Stomach (tissue), 9 donors: ENCODE data around the gene ZNF544. TPM values are rescaled to one million over a fixed set of nuclear protein-coding genes. Genes with fewer than 3 reads are reported as not detected.

Experiments used
- DNase-seq, 2 donors: peaks; one replicate each; pipeline versions ENCODE4 v3.0.0 to v3.0.0-alpha.2; 2013 to 2019
- H3K27ac ChIP-seq, 5 donors: fragments of 200-600 bp in 4 of 5; sonication (generic) in 4 of 5; one replicate each; pipeline ENCODE4 v1.5.1; 2013 to 2019; ENCODE audit warnings: mild to moderate bottlenecking in 1 of 5, moderate library complexity in 1 of 5
- H3K27me3 ChIP-seq, 3 donors: fragments of 200-600 bp; sonication (generic); one replicate each; pipeline ENCODE4 v1.5.1; 2017 to 2019; ENCODE audit warnings: mixed run types in 1 of 3
- H3K36me3 ChIP-seq, 4 donors: fragments of 200-600 bp; sonication (generic); 1 replicate in 3 of 4; 2 replicates in 1 of 4; pipeline ENCODE4 v1.5.1; 2016 to 2019
- H3K4me1 ChIP-seq, 4 donors: fragments of 200-600 bp; sonication (generic); one replicate each; pipeline ENCODE4 v1.5.1; 2016 to 2019
- H3K4me3 ChIP-seq, 4 donors: fragments of 200-600 bp; sonication (generic) in 3 of 4; one replicate each; pipeline ENCODE4 v1.5.1; 2016 to 2019; ENCODE audit warnings: mild to moderate bottlenecking in 1 of 4
- H3K9me3 ChIP-seq, 4 donors: fragments of 200-600 bp; sonication (generic); one replicate each; pipeline ENCODE4 v1.5.1; 2016 to 2019
- CTCF ChIP-seq, 7 experiments: fragments of 450-650 bp in 4 of 7; fragments of 200-600 bp in 3 of 7; sonication (generic) in 3 of 7; IDR thresholded peaks; one replicate each; pipeline ENCODE4 v1.5.1; 2016 to 2019; ENCODE audit warnings: antibody characterized with exemption in 7 of 7, control low read depth in 2 of 7, mild to moderate bottlenecking in 1 of 7
- EP300 ChIP-seq: sonication (generic); formaldehyde crosslinking; IDR thresholded peaks from one replicate; pipeline ENCODE4 v1.6.1; 2017; ENCODE audit warnings: antibody characterized with exemption
- POLR2A ChIP-seq, 4 donors: fragments of 450-650 bp; IDR thresholded peaks; one replicate each; pipeline ENCODE4 v1.6.1; 2016; ENCODE audit warnings: antibody characterized with exemption in 4 of 4, control low read depth in 2 of 4, mild to moderate bottlenecking in 1 of 4, moderate library complexity in 1 of 4
- POLR2AphosphoS5 ChIP-seq, 3 donors: sonication (generic); formaldehyde crosslinking; IDR thresholded peaks; one replicate each; pipeline ENCODE4 v1.6.1; 2016; ENCODE audit warnings: antibody characterized with exemption in 3 of 3
- WGBS, 5 donors: extraction: QIAGEN DNeasy Blood & Tissue Kit in 3 of 5; methylation state at CpG; one replicate each; pipeline versions ENCODE4 v1.1.5 to v1.1.7; 2013 to 2018; 5-methylcytosine and 5-hydroxymethylcytosine counted together
- intact Hi-C: fragments of 100-400 bp; cut with DNase I; formaldehyde crosslinking; loops from one replicate; pipeline ENCODE4 v1.15.1; 2023; ENCODE audit warnings: low total_unique reads
- polyA plus RNA-seq, 3 donors: library from polyadenylated mRNA; stranded (reverse); fragments of 200-250 nt; gene quantifications; one replicate each; pipeline ENCODE4 v1.2.3, GENCODE V29; 2013
- total RNA-seq, 5 donors: library from RNA; depleted of rRNA; stranded (reverse); fragments of >200 nt; gene quantifications; one replicate each; pipeline versions ENCODE4 v1.1.0 to v1.2.3, GENCODE V29; 2014 to 2016
- donor health status: healthy with polysubstance abuse.
- donor health status: Bipolar disorder and iron deficiency.
- donor health status: healthy.

The ZNF544 gene
- total and polyA plus RNA-seq, 8 donors, result 9.5 to 60.7 (median 20.0) TPM

- WGBS, 5 donors, result 34 to 47% (median 42%) methylated on average over 15 of the region's 15 CpGs
- TF ChIP-seq CTCF (IDR thresholded peaks at IDR 0.05) (no peak), EP300 (no peak), POLR2AphosphoS5 (IDR thresholded peaks at IDR 0.05) (no peak), POLR2A (IDR thresholded peaks at IDR 0.05) (no peak)
- intact Hi-C loops, result no loop called here
These were observed 24.1 kb upstream of the ZNF544 start for GRCh38 chr19:58204566-58204965.

GRCh38 chr19:58209577-58209976 is 19.1 kb upstream of the ZNF544 start:
- Histone ChIP-seq H3K4me1 (no peaks in the 10 kb centered on the region), H3K36me3 (peaks cover 74 to 99% (median 94%) of the 10 kb centered on the region in 4 donors), H3K27me3 (no peaks in the 10 kb centered on the region), H3K27ac (no peak overlapping the region), H3K4me3 (peak overlapping the region in 1 of 4 donors; percentile 13), H3K9me3 (peaks cover 99 to 100% (median 100%) of the 10 kb centered on the region in 4 donors)
- TF ChIP-seq EP300 (no peak), CTCF (IDR thresholded peaks at IDR 0.05) (no peak), POLR2AphosphoS5 (IDR thresholded peaks at IDR 0.05) (no peak), POLR2A (IDR thresholded peaks at IDR 0.05) (no peak)
- intact Hi-C loops, result no loop called here
- no peak for DNase-seq
- WGBS, 5 donors, result 93 to 98% (median 97%) methylated on average over 7 to 8 of the region's 8 CpGs

More at GRCh38 chr19:58204566-58204965, 24.1 kb upstream of the ZNF544 start:
- H3K36me3 ChIP-seq, result peaks cover 74 to 100% (median 92%) of the 10 kb centered on the region in 4 donors
- H3K9me3 ChIP-seq, result peaks cover 100% of the 10 kb centered on the region in 4 donors
- DNase-seq, result no peak
- H3K27me3 ChIP-seq, result no peaks in the 10 kb centered on the region
- H3K4me3 ChIP-seq, result no peak overlapping the region
- no peaks in the 10 kb centered on the region for H3K4me1 ChIP-seq
- H3K27ac ChIP-seq, result no peak overlapping the region

GRCh38 chr19:58212336-58213074 is 16.2 kb upstream of the ZNF544 start:
- Histone ChIP-seq H3K27me3 (no peaks in the 10 kb centered on the region), H3K36me3 (peaks cover 57 to 69% (median 65%) of the 10 kb centered on the region in 4 donors), H3K9me3 (peaks cover 97 to 100% (median 100%) of the 10 kb centered on the region in 4 donors), H3K27ac (no peak overlapping the region), H3K4me1 (no peaks in the 10 kb centered on the region), H3K4me3 (no peak overlapping the region)
- DNase-seq, result no peak
- intact Hi-C loops, result no loop called here
- TF ChIP-seq POLR2A (IDR thresholded peaks at IDR 0.05) (no peak), EP300 (no peak), CTCF (IDR thresholded peaks at IDR 0.05) (no peak), POLR2AphosphoS5 (IDR thresholded peaks at IDR 0.05) (no peak)
- 97 to 99% (median 98%) methylated on average over 17 of the region's 17 CpGs for WGBS, 5 donors

- peaks cover 52 to 64% (median 60%) of the 10 kb centered on the region in 4 donors for H3K36me3 ChIP-seq
- intact Hi-C loops, result no loop called here
- 93 to 100% (median 100%) methylated on average over 1 of the region's 1 CpG for WGBS, 5 donors
- H3K27me3 ChIP-seq, result no peaks in the 10 kb centered on the region
- no peaks in the 10 kb centered on the region for H3K4me1 ChIP-seq
- peaks cover 97 to 100% (median 100%) of the 10 kb centered on the region in 4 donors for H3K9me3 ChIP-seq
- H3K4me3 ChIP-seq, result no peak overlapping the region
- TF ChIP-seq CTCF (IDR thresholded peaks at IDR 0.05) (no peak), POLR2A (IDR thresholded peaks at IDR 0.05) (no peak), EP300 (no peak), POLR2AphosphoS5 (IDR thresholded peaks at IDR 0.05) (no peak)
- H3K27ac ChIP-seq, result no peak overlapping the region
- DNase-seq, result no peak
These were observed 15.7 kb upstream of the ZNF544 start for GRCh38 chr19:58213075-58213369.
